Body of pancreas (tissue), 4 donors: ENCODE data around the gene ANKRD28. TPM values are rescaled to one million over a fixed set of nuclear protein-coding genes. Genes with fewer than 3 reads are reported as not detected.

Experiments
- ATAC-seq: fragments of 150-250 bp; one replicate; pipeline ENCODE4 v1.9.1; 2016
- DNase-seq, 4 donors: peaks; one replicate each; pipeline ENCODE4 v3.0.0-alpha.2; 2019
- H3K27ac ChIP-seq, 4 donors: fragments of 200-600 bp; sonication (generic); 1 replicate in 3 of 4; 2 replicates in 1 of 4; pipeline versions ENCODE4 v1.5.1 to v1.6.1; 2016 to 2019; ENCODE audit warnings: mild to moderate bottlenecking in 1 of 4, mixed read lengths in 1 of 4, moderate library complexity in 1 of 4
- H3K27me3 ChIP-seq, 2 donors: fragments of 200-600 bp; sonication (generic); one replicate each; pipeline ENCODE4 v1.6.0; 2016; ENCODE audit warnings: mild to moderate bottlenecking in 1 of 2
- H3K36me3 ChIP-seq, 2 donors: fragments of 200-600 bp; sonication (generic); replicated peaks in 1 of 2; 2 replicates each; pipeline ENCODE4 v1.5.1; 2016; ENCODE audit warnings: low read depth in 2 of 2; ENCODE audit not compliant: insufficient read depth in 1 of 2
- H3K4me1 ChIP-seq: fragments of 200-600 bp; sonication (generic); one replicate; pipeline ENCODE4 v1.6.0; 2016
- H3K4me3 ChIP-seq, 2 donors: fragments of 200-600 bp; sonication (generic); 1 replicate in 1 of 2; 2 replicates in 1 of 2; pipeline ENCODE4 v1.5.1; 2016 to 2019
- H3K9me3 ChIP-seq, 3 donors: fragments of 200-600 bp; sonication (generic); 1 replicate in 2 of 3; 2 replicates in 1 of 3; pipeline ENCODE4 v1.5.1; 2016
- CTCF ChIP-seq, 7 experiments: fragments of 450-650 bp in 4 of 7; fragments of 200-600 bp in 3 of 7; sonication (generic) in 3 of 7; IDR thresholded peaks; one replicate each; pipeline ENCODE4 v1.5.1; 2016 to 2019; ENCODE audit warnings: antibody characterized with exemption in 7 of 7
- POLR2A ChIP-seq, 3 donors: fragments of 450-650 bp; IDR thresholded peaks; one replicate each; pipeline ENCODE4 v1.6.1; 2016; ENCODE audit warnings: antibody characterized with exemption in 3 of 3, mild to moderate bottlenecking in 2 of 3
- WGBS, 2 donors: methylation state at CpG; one replicate each; pipeline ENCODE4 v1.1.5; 2017; 5-methylcytosine and 5-hydroxymethylcytosine counted together
- intact Hi-C: fragments of 100-400 bp; cut with DNase I; formaldehyde crosslinking; loops from one replicate; pipeline ENCODE4 v1.15.1; 2023
- total RNA-seq, 2 donors: library from RNA; depleted of rRNA; stranded (reverse); fragments of >200 nt; gene quantifications; one replicate each; pipeline ENCODE4 v1.1.0, GENCODE V29; 2016

The ANKRD28 gene
- total RNA-seq, 2 donors from 2014 or later, result 26.7 to 37.1 TPM

DNA sequence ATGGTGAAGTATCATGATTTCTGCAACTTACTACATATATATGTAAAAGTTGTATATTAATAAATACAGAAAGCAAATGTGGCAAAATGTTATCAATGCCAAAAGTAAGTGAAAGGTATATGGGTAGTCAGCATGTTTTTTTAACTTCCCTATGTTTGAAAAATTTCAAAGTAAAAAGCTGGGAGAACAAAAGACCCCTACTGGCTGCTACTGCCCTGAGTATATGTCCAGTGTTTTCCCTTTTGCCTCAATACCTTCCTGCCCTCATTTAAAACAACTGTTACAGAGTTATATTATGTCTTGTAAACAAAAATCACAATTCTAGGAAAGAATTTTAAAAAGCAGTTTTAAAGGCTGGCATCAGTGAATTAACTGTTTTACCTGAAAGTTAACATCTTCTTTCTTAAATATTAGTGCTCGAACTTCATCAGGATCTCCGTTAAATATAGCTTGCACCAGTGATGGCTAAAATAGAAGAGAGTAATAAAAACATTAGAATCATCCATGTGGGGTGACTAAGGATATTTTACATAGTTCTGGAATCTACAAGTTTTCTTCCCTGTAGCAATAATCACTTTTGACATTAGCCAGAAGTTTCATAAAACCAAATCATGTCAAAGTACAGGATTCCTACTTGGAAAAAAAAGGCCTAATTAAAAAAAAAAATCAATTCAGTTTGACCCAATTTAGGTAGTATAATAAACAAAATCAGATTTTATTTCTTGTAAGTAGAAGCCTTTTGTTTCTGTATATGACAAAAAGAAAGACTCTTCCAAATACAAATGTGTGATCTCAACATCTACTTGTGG, 2.7 kb downstream of the ANKRD28 start:
- Histone ChIP-seq H3K9me3 (no peaks in the 10 kb centered on the region), H3K36me3 (no peaks in the 10 kb centered on the region), H3K27me3 (no peaks in the 10 kb centered on the region), H3K4me1 (peaks cover 50% of the 10 kb centered on the region), H3K27ac (peak overlapping the region in 3 of 4 donors; percentile 4 to 84 (median 33)), H3K4me3 (no peak overlapping the region)
- TF ChIP-seq POLR2A (IDR thresholded peaks at IDR 0.05), result no peak
- no peak for TF ChIP-seq CTCF (IDR thresholded peaks at IDR 0.05)
- ATAC-seq, result no peak
- DNase-seq, result no peak
- WGBS, 2 donors, result 84 to 88% methylated on average over 2 of the region's 2 CpGs
- intact Hi-C loops, result no loop called here

- no peaks in the 10 kb centered on the region for H3K27me3 ChIP-seq
- DNase-seq (no peak), ATAC-seq (no peak)
- WGBS, 2 donors, result 72 to 77% methylated on average over 3 of the region's 3 CpGs
- no peaks in the 10 kb centered on the region for H3K36me3 ChIP-seq
- intact Hi-C loops, result no loop called here
- no peak overlapping the region for H3K4me3 ChIP-seq
- peaks cover 44% of the 10 kb centered on the region for H3K4me1 ChIP-seq
- H3K9me3 ChIP-seq, result no peaks in the 10 kb centered on the region
- TF ChIP-seq POLR2A (IDR thresholded peaks at IDR 0.05) (no peak), CTCF (IDR thresholded peaks at IDR 0.05) (no peak)
- H3K27ac ChIP-seq, result peak overlapping the region in 1 of 4 donors; percentile 21
These were observed 3.4 kb downstream of the ANKRD28 start for GRCh38 chr3:15794303-15794771.

DNA sequence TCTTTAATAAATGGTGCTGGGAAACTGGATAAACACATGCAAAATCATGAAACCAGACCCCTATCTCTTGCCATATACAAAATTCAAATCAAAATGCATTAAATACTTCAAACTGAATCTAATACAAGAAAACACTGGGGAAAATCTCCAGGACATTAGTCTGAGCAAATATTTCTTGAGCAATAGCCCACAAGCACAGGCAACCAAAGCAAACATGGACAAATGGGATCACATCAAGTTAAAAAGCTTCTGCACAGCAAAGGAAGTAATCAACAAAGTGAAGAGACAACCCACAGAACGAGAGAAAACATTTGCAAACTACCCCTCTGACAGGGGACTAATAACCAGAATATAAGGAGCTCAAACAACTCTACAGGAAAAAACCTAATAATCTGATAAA, 6.3 kb downstream of the ANKRD28 start:
- H3K36me3 ChIP-seq, result no peaks in the 10 kb centered on the region
- intact Hi-C loops, result no loop called here
- WGBS, 2 donors, result 85 to 86% methylated on average over 1 of the region's 1 CpG
- ATAC-seq, result no peak
- no peaks in the 10 kb centered on the region for H3K9me3 ChIP-seq
- DNase-seq, result no peak
- H3K27ac ChIP-seq, result no peak overlapping the region
- TF ChIP-seq CTCF (IDR thresholded peaks at IDR 0.05), result no peak
- TF ChIP-seq POLR2A (IDR thresholded peaks at IDR 0.05), result no peak
- no peak overlapping the region for H3K4me3 ChIP-seq
- H3K27me3 ChIP-seq, result no peaks in the 10 kb centered on the region
- peaks cover 18% of the 10 kb centered on the region for H3K4me1 ChIP-seq

DNA sequence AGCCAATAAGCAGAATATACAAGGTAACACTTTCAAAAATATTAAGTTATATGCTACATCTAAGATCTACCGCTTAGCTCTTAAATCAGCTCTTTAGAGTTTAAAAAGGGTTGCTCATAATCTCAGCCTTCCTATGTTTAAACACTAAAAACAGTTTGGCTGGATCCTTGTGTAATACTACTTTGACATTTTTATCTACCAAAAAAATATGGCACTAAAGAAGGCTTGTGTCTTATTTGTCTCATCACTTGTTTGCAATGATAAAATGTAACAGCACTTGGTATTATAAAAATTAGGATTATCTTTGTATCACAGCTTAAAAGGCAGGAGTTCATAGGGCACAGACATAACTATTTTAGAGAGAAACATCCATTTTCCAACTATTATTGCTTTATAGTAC, 9.8 kb downstream of the ANKRD28 start:
- H3K36me3 ChIP-seq, result no peaks in the 10 kb centered on the region
- ATAC-seq, result no peak
- 90 to 92% methylated on average over 1 of the region's 1 CpG for WGBS, 2 donors
- intact Hi-C loops, result no loop called here
- H3K4me3 ChIP-seq, result no peak overlapping the region
- H3K4me1 ChIP-seq, result peaks cover 3% of the 10 kb centered on the region
- H3K27me3 ChIP-seq, result no peaks in the 10 kb centered on the region
- no peak overlapping the region for H3K27ac ChIP-seq
- no peak for TF ChIP-seq POLR2A (IDR thresholded peaks at IDR 0.05)
- no peaks in the 10 kb centered on the region for H3K9me3 ChIP-seq
- DNase-seq, result no peak

DNA sequence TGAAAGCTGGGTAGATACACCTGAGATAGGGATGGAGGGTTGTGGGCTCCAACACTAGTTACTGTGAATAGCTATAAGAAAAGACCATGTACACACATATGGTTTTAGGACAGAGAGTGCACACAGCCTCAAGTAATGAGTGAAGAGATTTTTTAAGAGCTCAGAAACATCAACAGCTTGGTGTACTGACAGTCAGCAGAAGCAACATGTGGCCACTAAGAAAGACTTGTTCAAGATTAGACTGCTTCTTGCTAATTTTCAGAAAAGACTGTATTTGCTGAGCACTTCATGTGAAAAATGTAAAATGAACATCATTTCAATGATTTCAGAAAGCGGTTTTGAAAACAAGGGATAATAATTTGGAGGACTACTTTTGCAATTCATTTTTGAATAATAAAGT, 10.3 kb downstream of the ANKRD28 start:
- no peak for ATAC-seq
- 95 to 97% methylated on average over 1 of the region's 1 CpG for WGBS, 2 donors

More for the DNA sequence above, 10.3 kb downstream of the ANKRD28 start:
- TF ChIP-seq POLR2A (IDR thresholded peaks at IDR 0.05) (no peak), CTCF (IDR thresholded peaks at IDR 0.05) (no peak)
- Histone ChIP-seq H3K27ac (no peak overlapping the region), H3K4me1 (peaks cover 5% of the 10 kb centered on the region), H3K9me3 (no peaks in the 10 kb centered on the region), H3K4me3 (no peak overlapping the region), H3K27me3 (no peaks in the 10 kb centered on the region), H3K36me3 (no peaks in the 10 kb centered on the region)
- intact Hi-C loops, result no loop called here
- no peak for DNase-seq
